Activated CD8-positive, alpha-beta memory T cell treated with anti-CD3 and anti-CD28 coated beads for 36 hours (primary cell): ENCODE data around the gene LRRC8D. TPM values are rescaled to one million over a fixed set of nuclear protein-coding genes. Genes with fewer than 3 reads are reported as not detected.

Experiments used
- CTCF ChIA-PET: fragments of 350-600 bp; sonication (Branson Sonifier 250); formaldehyde crosslinking; loops from one replicate; lab custom pipeline; 2021; ENCODE audit warnings: antibody characterized with exemption; lab: Charles Lee
- POLR2A ChIA-PET: fragments of 350-600 bp; sonication (Branson Sonifier 250); formaldehyde crosslinking; loops from one replicate; lab custom pipeline; 2021; ENCODE audit warnings: antibody characterized with exemption; lab: Charles Lee
- total RNA-seq, 2 experiments: library from RNA; stranded (reverse); gene quantifications; one replicate each; pipeline ENCODE4 v1.2.3, GENCODE V29; 2021

The LRRC8D gene
- total RNA-seq, 2 experiments from 2014 or later: 39.4 to 40.4 TPM

GRCh38 chr1:89827330-89827729 lies 6.5 kb downstream of the LRRC8D start:
- ChIA-PET CTCF (no interaction called here), POLR2A (interaction anchor here (0.6 to 0.7 kb wide), 2 partner anchors 8 to 139 kb away, joined by 3 read pairs; no protein-coding TSS in a partner anchor)

GRCh38 chr1:89827902-89828301 lies 7.1 kb downstream of the LRRC8D start:
- POLR2A ChIA-PET: interaction anchor here (0.7 kb wide), 1 partner anchor 9 kb away, joined by 3 read pairs; no protein-coding TSS in a partner anchor
- CTCF ChIA-PET: no interaction called here

GRCh38 chr1:89829186-89829585 lies 8.4 kb downstream of the LRRC8D start:
- CTCF ChIA-PET: no interaction called here
- POLR2A ChIA-PET: no interaction called here

- ChIA-PET POLR2A (no interaction called here), CTCF (no interaction called here)
Observed at GRCh38 chr1:89831462-89832120, 10.8 kb downstream of the LRRC8D start.

DNA sequence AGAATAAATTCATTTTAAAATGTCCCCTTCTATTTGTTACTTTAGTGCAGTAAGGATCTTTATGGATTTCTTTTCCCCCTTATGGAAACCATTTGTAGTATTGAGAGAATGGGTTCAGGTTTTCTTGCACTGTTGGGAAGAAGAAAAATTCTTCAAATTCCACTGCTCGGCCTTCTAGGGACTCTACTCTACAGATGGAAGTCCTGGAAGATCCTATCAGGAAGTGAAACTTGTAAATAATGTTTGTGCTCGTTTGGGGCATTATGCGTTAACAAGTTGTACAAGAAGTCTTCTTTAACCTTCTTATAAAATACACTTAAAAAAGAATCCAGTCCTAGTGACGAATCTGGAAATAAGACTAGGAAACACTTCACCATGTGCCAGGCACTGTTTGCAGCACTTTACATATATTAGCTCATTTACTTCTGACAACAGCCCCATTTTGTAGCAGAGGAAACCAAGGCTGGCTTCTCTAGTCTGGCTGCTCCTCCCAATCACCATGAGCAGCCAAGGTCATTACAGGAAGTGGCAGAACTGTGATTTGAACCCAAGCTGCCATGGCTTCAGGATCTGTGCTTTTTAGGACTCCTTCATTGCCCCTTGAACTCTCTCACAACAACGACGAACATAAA lies 11.8 kb downstream of the LRRC8D start:
- CTCF ChIA-PET: interaction anchor here (1.2 to 1.5 kb wide), 2 partner anchors 10 to 18 kb away, joined by 3 to 4 read pairs; no protein-coding TSS in a partner anchor

DNA sequence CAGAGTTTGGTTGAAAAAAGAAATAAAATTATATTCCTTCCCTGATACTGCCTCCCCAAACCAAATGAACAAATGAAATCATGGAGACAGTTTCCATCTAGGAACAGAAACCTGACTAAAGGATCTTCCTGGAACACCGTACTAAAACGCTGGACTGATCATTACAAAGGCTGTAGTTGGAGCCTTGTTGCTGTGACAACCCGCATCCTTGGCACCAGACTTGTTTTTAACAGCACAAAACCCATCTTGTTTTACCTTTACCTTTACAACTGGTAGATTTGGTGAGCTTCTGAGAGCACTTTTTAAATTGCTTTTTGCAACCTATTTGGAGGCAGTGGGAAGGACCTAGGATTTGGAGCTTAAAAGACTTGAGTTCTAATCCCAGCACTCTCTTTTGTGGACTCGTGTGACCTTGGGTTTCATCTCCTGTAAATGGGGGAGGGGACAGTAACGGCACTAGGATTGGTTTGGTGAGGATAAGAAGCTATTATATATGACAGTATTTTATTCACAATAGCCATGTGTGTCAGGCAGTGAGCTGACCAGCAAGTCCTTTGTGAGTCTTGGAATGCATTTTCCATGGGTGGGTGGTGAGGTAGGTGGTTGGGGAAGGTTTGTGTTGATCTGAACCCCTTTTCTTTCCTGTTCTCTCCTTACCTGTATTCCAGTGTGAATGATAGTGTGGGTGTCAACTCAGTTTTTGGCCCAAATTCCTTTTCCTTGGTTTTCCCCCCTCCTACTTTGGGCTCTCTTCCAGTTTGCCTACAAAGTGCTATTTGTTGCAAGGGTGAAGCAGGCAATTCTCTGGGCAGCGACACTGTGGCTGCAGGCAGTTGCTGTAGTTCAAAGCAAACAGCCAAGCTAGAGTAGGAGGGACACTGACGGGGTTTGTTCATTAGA lies 12.6 kb downstream of the LRRC8D start:
- CTCF ChIA-PET: interaction anchor here (1.2 to 1.5 kb wide), 2 partner anchors 9 to 17 kb away, joined by 3 to 4 read pairs; no protein-coding TSS in a partner anchor

More for the DNA sequence above, 11.8 kb downstream of the LRRC8D start:
- POLR2A ChIA-PET: no interaction called here

GRCh38 chr1:89834083-89834704 lies 13.4 kb downstream of the LRRC8D start:
- CTCF ChIA-PET: interaction anchor here (1.2 to 1.5 kb wide), 2 partner anchors 8 to 16 kb away, joined by 3 to 4 read pairs; no protein-coding TSS in a partner anchor

More for the DNA sequence above, 12.6 kb downstream of the LRRC8D start:
- POLR2A ChIA-PET: no interaction called here

DNA sequence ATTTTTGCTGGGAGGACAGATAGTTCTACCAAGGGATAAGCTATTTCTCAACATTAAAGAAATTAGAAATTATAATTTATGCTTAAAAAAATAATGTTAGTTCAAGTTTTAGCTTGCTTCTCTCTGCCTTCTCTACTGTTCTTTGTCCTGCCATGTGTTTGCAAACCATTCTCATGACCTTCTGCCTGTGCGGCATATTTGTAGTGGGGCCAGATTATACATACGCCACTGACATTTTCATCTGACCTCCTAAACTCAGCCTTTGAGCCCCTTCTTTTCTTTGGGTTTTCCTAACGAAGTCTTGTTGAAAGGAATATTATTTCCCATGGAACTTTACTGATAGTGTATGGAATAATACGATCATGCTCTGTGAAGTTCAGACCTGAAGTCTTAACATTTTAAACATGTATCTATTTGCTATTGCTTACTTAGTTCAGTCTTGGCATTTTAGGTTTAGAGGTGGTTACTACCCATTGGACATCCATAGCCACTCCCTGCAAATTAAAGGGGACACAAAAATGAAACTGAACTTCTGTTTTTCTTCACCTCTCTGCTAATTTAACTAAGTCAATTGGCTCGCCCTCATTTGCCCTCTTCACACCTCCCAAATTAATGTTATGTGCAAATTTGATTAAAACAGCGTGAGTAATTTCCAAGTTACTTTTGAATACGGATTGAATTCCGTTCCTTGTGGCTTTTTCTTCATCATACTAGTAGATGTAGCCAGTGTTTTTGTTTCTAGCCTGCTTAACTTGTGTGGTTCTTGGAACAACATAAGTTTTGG lies 15.6 kb downstream of the LRRC8D start:
- POLR2A ChIA-PET: no interaction called here
- CTCF ChIA-PET: no interaction called here

More at GRCh38 chr1:89834083-89834704, 13.4 kb downstream of the LRRC8D start:
- POLR2A ChIA-PET: no interaction called here

- POLR2A ChIA-PET: no interaction called here
- CTCF ChIA-PET: no interaction called here
Observed at GRCh38 chr1:89837036-89837481, 16.2 kb downstream of the LRRC8D start.

- POLR2A ChIA-PET: no interaction called here
- CTCF ChIA-PET: no interaction called here
Observed at GRCh38 chr1:89837510-89837909, 16.7 kb downstream of the LRRC8D start.

DNA sequence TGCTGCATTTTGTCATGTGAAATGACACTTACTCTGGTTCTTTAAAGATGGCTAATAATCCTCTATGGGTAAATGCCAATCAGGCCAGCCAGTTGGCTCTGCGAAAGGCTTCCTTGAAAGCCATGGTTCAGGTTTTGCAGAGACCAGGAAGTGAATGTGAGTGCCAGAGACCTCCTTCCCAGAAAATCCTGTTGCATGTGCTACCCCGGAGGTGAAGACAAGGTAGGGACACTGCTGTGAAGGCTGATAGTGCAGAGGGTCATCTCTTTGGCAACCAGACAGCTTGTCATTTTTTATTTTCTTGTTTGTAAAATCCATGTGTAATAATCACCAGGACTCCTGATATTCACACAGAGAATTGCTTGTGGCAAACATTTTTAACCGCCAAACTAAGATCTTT lies 18.7 kb downstream of the LRRC8D start:
- CTCF ChIA-PET: no interaction called here
- POLR2A ChIA-PET: no interaction called here

- ChIA-PET CTCF (no interaction called here), POLR2A (no interaction called here)
Observed at GRCh38 chr1:89841507-89841906, 20.7 kb downstream of the LRRC8D start.

DNA sequence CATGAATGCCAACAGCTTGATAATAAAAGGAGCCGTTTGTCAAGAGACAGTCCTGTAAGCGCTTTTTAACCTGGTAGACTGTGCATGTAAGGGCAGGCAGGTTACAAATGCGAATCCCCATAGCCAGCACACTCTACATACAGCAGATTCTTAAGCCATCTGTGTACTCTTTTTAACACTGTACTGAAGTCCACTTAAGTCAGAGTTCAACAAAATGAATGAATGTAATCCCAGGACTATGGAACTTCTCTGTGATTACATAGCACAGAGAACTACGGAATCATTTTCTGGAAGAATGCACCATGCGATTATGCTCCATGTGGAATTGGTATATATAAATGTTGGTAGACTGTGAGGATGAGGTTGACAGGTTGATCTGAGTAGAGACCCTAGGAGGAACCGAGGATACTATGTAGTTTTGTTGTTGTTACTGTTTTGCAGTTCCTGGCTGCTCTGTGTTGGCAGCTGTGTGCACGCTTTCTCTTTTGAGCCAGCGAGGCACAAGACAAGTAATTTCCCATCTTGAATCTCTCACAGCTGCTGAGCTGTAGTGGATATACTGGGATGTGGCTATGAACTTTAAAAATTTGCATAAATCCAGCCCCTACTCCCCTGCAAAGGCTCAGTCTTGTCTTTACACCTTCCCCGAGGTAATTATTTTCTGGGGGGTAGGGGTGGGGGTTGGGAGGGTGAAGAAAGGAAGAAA lies 21.9 kb downstream of the LRRC8D start:
- POLR2A ChIA-PET: interaction anchor here (0.6 to 2.0 kb wide), 3 partner anchors 13 to 1150 kb away, joined by 3 to 15 read pairs (median 5); partner anchors contain the start of gene LRRC8D
- CTCF ChIA-PET: interaction anchor here (0.9 to 2.3 kb wide), 7 partner anchors 9 to 110 kb away, joined by 3 to 12 read pairs (median 4); partner anchors contain the start of gene LRRC8D

GRCh38 chr1:89843273-89844130 lies 22.7 kb downstream of the LRRC8D start:
- ChIA-PET CTCF (interaction anchor here (0.8 to 2.3 kb wide), 9 partner anchors 9 to 185 kb away, joined by 3 to 12 read pairs (median 4); partner anchors contain the start of gene LRRC8D), POLR2A (interaction anchor here (0.5 to 2.0 kb wide), 8 partner anchors 11 to 1151 kb away, joined by 3 to 15 read pairs (median 4); partner anchors contain the start of genes LRRC8D and ZNF326)

DNA sequence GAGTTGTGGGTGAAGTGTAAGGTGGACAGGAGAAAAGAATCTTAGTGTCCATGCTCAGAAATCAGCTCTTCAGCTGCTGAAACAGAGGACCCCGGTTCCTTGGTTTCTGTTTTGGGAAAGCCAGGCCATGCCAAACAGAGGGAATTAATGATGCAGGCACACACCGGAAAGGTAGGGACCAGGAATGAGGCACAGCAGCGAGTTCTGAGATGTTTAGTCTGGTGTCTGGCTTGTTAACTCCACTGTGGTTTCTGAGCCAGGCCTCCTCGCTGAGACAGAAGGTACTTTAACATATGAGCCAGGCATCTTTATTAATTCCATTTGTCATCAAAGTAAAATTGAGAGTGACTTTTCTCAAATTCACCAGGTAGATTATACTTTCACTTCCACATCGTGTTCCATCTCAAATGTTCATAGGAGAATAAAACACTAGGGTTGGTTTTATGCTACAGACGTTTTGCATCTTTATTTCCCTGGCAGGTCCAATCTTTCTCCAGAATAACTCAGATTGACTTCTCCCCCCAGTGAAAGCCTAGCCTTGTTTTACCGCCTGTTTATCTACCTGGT lies 23.5 kb downstream of the LRRC8D start:
- POLR2A ChIA-PET: interaction anchor here (0.6 to 2.0 kb wide), 4 partner anchors 10 to 233 kb away, joined by 3 to 15 read pairs (median 5); partner anchors contain the start of gene LRRC8D

DNA sequence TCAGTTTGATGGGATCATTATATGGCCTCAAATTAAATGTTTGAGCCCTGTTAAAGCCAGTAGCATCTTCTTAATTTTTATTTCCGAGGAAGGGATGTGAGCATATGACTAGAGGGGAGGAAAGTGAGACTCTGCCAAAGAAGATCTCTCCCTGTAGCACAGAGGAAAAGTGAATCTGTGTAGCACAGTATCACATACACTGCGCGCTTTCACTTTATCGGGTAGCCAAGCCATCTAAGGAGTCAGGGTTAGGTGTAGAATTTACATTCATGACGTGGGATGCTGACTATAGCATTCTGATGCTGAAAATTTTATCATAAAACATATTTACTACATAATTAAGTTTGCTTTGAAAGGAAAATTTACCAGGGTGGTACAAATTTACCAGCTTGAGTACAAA lies 24.0 kb downstream of the LRRC8D start:
- POLR2A ChIA-PET: no interaction called here

More for the DNA sequence above, 23.5 kb downstream of the LRRC8D start:
- CTCF ChIA-PET: interaction anchor here (0.6 to 2.3 kb wide), 4 partner anchors 8 to 160 kb away, joined by 3 to 12 read pairs (median 4); partner anchors contain the start of gene LRRC8D

More for the DNA sequence above, 24.0 kb downstream of the LRRC8D start:
- CTCF ChIA-PET: interaction anchor here (0.6 kb wide), 1 partner anchor 160 kb away, joined by 3 read pairs; no protein-coding TSS in a partner anchor
